NCI-H2029 treated with DMSO at 0.1 percent for 48 hours (cell line): ENCODE data around the gene ATP6V0A4.
"Not testable (repeated sequence)": the region's sequence is repeated elsewhere in the genome, so short reads cannot be mapped to it uniquely, and the experiment has no call there.

Experiments
- DNase-seq: peaks from one replicate; lab custom pipeline; 2025; lab: John Stamatoyannopoulos, UW

The ATP6V0A4 gene

DNA sequence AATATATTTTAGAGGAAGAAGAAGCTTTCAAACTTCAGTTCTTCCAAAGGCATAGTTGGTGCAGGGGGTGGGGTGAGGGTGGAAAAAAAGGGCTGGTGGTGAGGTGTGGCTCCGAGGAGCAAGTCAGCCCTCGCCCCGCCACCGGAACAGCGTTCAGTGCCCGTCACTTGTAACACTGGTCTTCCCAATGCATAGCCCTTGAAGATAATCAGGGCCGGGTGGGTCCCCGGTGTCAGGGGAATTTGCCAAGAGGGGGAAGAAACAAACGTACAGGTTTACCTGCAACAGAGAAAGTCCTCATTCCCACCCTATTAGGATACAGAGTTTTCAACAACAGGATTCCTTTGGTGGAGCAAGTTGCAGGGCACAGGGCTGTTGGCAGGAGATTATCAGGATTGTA is 98.3 kb downstream of the ATP6V0A4 start:
- no peak for DNase-seq

DNA sequence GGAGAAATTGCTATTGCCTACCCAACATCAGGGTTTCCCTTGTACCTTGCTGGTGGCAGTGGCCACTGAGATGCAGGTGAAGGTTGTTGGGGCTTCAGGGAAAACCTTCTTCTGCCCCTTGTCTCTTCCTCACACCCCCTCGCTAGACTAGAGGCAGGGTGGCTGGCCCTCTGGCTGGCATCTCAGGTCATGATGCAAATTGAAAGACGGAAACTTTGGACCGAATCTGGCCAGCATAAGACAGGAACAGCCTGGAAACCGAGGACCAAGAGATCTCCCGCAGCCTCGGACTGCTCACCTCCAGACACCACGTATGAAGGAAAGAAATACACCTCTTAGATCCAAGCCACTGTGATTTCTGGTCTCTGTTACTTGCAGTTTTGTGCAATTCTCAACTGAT is 99.7 kb downstream of the ATP6V0A4 start:
- no peak for DNase-seq

DNA sequence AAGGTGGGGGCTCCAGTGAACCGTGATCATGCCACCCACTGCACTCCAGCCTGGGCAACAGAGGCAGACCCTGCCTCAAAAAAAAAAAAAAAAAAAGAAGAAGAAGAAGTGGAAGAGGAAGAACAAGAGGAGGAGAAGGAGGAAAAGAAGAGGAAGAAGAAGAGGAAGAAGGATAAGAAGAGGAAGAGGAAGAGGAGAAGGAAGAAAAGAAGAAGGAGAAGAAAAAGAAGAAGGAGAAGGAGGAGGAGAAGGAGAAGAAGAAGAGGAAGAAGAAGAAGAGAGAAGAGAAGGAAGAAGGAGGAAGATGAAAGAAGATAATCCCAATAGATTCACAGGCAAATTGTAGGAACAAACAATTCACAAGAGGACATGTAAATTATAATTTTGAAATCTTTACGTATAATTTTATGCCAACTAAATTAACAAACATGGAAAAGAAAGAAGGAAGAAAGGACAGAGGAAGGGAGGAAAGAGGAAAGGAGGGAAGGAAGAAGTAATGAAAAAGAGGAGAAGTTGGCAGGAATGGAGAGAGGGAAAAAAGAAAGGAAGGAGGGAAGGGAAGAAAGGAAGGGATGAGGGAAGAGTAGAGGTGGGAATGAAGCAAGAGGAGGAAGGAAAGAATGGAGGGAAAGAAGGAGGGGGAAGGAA is 100.3 kb downstream of the ATP6V0A4 start:
- DNase-seq: no peak

DNA sequence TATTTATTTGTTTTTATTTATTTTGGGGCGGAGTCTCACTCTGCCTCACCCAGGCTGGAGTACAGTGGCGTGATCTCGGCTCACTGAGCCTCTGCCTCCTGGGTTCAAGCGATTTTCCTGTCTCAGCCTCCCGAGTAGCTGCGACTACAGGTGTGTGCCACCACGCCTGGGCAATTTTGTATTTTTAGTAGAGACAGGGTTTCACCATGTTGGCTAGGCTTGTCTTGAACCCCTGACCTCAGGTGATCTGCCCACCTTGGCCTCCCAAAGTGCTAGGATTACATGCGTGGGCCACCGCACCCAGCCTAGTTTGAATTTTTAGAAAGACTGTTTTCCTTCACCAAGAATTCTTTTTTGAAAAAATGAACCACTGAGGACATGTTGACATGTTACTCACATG is 102.2 kb downstream of the ATP6V0A4 start:
- not testable (repeated sequence) for DNase-seq

DNA sequence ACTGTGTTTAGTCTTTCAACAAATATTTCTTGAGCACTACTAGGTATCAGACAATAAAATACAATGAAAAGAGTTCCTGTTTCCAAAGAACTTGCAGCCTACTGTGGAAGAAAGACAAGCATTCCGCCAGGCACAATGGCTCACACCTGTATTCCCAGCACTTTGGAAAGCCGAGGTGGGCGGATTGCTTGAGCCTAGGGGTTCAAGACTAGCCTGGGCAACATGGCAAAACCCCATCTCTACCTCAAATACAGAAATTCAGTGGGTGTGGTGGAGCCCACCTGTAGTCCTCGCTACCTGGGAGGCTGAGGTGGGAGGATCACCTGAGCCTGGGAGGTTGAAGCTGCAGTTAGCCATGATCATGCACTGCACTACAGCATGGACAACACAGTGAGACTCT is 102.9 kb downstream of the ATP6V0A4 start:
- no peak for DNase-seq

DNA sequence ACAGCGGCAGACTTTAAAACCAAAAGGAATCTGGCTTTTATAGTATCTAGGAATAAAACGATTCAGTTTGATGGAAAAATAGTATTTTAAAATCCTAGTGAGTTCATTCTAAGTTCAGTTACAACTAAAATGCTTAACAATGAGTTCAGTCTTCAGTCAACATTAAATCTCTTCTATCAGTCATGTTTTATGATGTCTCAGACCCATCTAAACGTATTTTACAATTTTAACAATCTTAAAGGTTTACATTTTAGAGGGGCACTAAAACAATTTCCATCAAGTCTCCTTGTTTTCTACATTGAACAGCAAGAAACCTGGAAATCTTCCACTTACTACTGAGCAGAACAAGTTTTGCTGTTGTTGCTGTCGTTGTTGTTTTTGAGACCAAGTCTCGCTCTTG is 106.8 kb downstream of the ATP6V0A4 start:
- no peak for DNase-seq

DNA sequence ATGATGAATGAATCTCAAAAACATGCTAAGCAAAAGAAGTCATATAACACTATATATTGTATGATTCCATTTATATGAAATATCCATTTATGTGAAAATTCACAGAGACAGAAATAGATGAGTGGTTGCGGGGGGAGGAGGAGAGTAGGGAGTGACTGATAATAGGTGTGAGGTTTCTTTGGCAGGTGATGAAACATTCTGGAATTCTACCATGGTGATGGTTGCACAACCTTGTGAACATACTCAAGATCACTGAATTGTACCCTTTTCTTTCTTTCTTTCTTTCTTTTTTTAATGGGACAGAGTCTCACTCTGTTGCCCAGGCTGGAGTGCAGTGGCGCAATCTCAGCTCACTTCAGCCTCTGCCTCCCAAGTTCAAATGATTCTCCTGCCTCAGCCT is 107.5 kb downstream of the ATP6V0A4 start:
- no peak for DNase-seq

DNA sequence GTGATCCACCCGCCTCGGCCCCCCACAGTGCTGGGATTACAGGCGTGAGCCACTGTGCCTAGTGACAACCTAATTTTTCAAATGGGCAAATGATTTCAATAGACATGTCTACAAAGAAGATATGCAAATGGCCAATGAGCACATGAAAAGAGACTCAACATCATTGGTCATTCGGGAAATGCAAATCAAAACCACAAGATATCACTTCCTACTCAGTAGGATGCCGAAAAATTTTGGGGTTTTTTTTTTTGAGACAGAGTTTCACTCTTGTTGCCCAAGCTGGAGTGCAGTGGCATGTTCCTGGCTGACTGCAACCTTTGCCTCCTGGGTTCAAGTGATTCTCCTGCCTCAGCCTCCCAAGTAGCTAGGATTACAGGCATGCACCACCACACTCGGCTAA is 110.0 kb downstream of the ATP6V0A4 start:
- DNase-seq: not testable (repeated sequence)

DNA sequence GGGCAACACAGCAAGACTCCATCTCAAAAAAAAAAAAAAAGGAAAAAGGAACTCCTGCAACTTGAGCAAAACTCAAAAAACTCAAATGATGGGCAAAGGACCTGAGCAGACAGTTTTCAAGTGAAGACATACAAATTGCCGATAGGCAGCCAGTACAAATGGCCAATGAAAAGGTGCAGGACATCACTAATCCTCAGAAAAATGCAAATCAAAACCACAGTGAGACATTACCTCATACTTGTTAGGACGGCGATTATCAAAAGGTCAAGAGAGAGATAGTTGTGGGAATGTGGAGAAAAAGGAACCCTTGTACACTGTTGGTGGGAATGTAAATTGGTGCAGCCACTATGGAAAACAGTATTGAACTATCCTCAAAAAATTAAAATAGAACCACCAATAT is 113.7 kb downstream of the ATP6V0A4 start:
- no peak for DNase-seq

DNA sequence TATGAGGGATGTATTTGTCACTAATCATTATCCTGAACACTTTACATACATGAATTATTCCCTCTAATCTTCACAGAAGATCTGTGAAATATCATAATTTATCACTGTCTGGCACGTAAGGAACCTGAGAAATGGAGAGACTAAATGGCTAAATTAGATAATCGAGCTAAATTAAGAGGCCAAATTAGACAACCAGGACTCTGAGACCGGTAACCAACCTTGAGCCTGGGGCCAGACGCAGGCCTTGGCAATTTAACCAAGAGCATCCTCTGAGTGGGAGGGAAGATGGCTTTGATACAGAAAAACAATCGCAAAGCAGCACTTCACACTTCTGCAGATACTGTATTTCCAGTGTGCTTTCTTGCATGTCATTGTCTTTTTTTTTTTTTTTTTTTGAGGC is 118.2 kb downstream of the ATP6V0A4 start:
- no peak for DNase-seq

DNA sequence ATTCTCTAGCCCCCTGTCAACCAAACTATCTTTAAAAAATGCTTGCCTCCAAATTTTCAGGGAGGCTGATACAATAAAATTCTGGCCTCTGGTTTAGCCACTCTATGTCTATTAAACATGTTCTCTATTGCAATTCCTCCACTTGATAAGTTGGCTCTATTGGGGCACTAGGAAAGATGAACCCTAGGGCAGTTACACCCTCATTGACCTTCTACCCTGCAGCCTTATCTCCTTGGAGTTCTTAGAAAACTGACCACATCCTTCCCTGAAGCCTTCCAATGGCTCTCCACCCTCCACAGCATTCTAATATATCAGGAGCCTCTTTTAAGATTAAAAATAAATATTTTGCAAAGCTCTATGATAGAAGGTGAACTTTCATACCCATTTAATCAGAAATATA is 127.4 kb downstream of the ATP6V0A4 start:
- DNase-seq: no peak

DNA sequence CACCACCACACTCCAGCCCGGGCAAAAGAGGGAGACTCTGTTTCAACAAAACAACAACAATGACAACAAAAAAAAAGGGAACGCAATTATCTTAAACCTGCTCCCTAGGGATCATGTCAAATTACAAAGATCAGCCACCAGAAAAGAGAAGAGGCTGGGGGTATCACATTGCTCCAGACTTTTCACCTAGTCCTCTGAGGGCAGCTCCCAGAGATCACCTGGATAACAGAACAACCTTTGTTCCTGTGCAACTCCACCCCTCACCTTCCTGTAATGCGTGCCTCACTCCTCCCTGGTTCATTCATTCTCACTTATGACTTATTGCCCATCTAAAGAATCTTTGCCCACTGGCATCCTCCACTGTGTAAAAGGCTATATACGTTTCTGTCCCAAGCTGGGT is 128.6 kb downstream of the ATP6V0A4 start:
- no peak for DNase-seq

DNA sequence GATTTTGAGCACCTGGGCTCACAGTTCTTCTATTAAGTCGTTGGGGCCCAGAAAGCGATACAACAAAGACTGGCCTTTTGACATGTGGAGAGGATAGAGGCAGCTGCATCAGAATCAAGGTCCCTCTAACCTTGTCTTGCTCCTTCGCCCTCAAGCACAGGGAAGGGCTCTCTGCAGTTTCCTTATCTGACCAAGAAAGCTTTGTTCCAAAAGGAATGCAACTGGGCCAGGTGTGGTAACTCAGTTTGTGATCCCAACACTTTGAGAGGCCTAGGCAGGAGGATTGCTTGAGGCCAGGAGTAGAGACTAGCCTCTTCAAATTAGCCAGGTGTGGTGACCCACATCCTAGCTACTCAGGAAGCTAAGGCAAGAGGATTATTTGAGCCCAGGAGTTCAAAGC is 129.1 kb downstream of the ATP6V0A4 start:
- DNase-seq: no peak

DNA sequence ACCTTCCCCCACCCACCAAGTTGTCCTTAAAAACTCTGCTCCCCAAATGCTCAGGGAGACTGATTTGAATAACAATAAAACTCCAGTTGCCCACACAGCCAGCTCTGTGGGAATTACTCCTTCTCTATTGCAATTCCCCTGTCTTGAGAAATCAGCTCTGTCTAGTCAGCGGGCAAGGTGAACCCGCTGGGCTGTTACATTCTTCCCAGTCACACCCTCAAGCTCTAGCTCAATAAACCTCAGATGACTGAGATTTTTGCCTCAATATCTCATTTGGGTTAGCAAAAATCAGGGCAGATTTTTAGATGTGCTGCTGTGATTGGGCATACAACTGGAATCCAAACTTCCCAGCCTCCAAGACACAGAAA is 129.8 kb downstream of the ATP6V0A4 start:
- no peak for DNase-seq

DNA sequence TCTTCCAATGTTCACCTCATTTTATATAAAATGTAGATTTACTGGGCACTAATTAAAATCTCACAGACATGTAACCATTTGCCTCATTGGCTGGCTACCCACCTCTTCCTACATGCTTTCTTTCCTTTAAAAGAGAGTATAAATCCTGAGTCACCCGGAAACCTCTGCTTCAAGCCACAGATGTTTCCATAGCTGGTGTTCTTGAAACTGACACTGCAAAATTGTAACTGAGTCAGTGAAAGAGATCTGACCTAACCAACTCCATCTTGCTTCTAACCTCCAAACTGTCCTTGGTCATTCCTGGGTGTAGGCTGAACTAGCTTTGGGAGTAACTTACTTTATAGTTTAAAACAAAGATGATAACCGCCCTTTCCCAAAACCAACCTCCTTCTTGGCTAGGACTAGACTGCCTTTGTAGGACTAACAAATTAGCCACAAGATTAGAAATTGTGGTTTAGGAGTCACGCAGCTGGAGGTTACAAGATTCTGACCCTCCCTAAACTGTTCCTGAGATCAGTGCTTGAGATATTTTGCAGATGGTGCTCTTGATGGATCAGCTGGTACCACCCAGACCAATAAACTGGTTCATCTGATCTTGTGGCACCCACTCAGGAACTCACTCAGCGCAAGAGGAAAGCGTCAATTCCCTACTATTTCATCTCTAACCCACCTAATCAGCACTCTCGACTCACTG is 130.3 kb downstream of the ATP6V0A4 start:
- no peak for DNase-seq

DNA sequence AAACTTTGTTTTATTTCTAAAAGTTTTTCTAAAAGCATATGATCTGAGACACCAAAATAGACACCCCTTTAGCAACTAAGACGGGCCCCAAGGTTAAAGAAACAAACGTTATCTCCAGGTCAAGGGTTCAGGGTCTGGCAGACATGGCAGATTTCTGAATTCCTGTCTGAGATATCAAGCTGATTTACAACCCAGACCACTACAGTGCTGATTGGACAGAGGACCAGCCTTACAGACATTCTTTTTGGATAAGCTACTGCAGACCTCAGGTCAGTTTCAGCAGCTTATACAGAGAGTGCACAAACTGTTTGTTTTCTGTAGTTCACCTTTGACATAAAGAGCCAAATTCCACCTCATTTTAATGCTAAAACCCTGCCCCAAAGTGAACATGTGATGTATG is 131.6 kb downstream of the ATP6V0A4 start:
- DNase-seq: no peak

DNA sequence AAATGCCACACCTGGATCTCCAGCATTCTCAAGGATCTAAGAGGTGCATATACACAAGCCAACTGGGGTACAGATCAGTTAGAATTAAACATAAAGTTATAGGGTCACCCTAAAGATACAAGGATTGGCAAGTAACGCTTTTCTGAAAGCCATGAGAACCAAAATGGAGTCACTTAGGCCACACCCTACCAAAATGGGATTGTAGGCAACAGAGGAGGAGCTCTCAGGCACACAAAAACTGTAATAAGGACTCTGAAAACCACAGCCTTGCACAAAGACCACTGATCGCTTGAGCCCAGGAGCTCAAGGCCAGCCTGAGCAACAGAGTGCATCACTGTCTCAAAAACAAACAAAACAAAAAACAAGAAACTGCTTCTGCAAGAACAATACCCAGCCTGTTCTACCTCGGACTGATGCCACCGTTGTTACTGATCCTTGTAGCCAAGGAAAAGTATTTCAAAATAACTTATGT is 132.3 kb downstream of the ATP6V0A4 start:
- no peak for DNase-seq

DNA sequence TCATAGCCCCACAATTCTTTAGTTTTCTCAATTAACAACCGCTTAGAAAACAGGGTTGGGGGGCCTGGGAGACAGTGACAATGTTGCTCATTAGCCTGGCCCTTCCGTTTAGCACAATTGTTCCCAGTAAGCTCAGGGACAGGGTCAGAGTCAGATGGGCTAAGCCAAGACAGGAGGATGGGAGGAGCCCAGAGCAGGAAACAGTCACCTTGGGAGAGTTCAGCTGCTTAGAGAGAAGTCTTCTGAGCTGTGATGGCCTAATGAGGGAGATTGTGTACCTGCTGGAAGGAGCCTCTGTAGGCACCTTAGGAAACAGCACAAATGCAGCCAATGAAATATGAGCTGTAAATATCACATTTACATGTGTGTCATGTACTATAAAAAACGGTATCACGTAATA is 132.7 kb downstream of the ATP6V0A4 start:
- DNase-seq: no peak

DNA sequence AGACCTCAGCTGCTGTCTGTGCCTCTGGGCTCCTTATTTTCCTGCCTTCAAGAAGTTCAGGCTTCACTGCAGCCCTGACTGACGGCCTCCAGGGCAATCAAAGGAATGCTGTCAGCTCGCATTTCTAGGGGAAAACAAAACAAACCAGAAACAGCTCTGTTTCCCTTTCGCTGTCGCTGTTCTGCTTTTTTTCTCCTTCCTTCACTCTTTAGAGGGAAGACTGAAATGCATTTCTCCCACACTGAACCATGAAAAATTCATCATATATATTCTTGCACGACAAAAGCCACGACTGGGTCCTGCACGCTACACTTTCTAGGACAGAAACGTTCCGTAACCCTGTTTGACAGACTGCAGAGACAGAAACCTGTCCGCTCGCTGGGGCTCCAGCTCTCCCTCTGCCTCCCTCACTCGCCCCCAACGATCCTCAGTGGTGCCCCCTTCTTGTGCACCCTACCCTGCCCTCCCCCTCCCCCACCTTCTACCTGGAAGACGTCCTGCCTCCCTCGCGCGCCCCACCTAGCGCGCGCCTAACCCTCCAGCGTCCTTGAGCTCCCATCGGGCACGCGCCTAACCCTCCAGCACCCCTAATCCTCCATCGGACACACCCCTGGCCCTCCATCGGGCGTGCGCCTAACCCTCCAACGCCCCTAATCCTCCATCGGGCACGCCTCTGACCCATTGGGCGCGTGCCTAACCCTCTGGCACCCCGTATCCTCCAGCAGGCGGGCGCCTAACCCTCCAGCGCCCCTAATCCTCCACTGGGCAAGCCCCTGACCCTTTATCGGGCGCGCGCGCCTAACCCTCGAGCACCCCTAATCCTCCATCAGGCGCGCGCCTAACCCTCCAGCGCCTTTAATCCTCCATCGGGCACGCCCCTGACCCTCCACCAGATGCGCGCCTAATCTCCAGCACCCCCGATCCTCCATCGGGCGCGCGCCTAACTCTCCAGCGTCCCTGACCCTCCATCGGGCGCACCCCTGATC is 134.0 kb downstream of the ATP6V0A4 start:
- DNase-seq: no peak

DNA sequence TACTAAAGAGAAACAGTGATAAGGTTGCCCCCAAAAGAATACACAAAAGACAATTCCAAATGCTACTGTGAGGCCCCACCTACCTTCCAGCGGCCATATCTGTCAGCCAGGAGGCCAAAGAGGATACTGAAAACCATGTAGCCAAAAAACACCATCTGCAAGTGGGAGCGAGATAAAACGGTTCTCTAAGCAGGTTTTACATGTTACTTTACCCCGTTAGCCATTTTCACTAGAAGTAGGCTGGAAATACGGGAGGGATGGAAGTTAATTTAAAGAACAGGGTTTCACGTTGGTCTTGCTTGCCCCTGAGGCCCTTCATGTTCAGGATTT is 135.0 kb downstream of the ATP6V0A4 start:
- no peak for DNase-seq

DNA sequence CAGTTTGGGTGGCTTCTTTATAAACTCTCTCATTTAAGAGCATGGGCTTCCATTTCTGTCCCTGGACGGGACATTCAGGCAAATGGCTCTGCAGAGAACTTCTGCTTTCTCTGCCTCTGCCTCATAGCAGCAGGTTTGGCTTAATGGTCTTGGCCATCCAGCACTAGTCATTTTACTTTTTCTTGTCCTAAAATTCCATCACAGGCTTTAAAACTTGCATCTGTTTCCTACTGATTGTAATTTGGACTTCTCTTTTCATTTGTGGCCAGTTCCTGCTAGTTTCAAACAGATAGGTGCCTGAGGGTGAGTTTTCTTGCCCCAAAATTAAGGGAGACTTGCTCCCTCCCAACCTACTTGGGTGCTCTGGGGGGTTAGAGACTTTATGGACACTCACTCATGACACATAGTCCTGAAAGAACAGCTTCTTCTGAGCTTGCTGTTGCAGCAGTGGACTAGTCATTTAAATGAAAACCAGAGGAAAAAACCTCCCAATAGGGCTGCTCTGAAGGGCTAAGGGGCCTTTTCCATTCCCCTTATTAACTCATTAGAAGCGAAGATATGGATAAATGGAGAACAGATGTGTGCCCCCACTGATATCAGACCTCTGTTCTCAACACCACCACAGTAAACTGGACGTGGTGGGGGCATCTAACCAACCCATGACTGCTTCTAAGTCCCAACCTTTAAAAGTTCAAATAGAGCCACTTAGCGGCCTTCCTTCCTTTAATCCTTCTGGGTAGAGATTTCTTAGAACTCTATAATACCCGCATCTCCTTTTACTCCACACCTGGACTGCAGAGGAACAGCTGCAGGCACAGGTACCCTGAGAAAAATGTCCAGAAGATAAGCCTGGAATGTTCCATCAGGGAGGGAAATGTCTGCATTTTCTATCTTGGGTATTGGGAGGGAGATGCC is 135.7 kb downstream of the ATP6V0A4 start:
- DNase-seq: no peak
